ENCODE measurements around the gene MYO1D.

DNA sequence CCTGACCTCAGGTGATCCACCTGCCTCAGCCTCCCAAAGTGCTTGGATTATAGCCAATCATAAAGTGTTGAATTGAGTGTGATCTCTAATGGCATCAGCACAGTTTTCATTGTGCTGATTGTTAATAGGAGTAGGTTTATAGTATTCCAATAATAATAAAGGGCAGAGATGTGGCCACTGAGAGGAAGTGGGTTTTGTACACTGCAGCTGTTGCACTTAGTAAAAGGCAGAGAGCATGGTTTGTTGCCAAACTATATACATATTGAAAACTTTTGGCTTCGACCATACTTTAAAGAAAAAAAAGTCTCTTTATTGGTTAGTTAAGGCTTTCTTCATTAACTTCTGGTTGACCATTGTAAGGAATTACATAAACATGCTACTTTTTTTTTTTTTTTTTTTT, 204.2 kb downstream of the MYO1D start:
- TF ChIP-seq ISL1 (CRISPR knock-in tag; IDR thresholded peaks at IDR 0.05): no peak
- TF ChIP-seq, protein P1, sequence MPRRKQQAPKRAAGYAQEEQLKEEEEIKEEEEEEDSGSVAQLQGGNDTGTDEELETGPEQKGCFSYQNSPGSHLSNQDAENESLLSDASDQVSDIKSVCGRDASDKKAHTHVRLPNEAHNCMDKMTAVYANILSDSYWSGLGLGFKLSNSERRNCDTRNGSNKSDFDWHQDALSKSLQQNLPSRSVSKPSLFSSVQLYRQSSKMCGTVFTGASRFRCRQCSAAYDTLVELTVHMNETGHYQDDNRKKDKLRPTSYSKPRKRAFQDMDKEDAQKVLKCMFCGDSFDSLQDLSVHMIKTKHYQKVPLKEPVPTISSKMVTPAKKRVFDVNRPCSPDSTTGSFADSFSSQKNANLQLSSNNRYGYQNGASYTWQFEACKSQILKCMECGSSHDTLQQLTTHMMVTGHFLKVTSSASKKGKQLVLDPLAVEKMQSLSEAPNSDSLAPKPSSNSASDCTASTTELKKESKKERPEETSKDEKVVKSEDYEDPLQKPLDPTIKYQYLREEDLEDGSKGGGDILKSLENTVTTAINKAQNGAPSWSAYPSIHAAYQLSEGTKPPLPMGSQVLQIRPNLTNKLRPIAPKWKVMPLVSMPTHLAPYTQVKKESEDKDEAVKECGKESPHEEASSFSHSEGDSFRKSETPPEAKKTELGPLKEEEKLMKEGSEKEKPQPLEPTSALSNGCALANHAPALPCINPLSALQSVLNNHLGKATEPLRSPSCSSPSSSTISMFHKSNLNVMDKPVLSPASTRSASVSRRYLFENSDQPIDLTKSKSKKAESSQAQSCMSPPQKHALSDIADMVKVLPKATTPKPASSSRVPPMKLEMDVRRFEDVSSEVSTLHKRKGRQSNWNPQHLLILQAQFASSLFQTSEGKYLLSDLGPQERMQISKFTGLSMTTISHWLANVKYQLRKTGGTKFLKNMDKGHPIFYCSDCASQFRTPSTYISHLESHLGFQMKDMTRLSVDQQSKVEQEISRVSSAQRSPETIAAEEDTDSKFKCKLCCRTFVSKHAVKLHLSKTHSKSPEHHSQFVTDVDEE (CRISPR knock-in tag; IDR thresholded peaks at IDR 0.05): no peak
